Stimulated activated CD8-positive, alpha-beta memory T cell treated with anti-CD3 and anti-CD28 coated beads, Interleukin-15, amount 100 ng/mL, for 24 hours (primary cell): ENCODE measurements around the gene KRT72.

Experiments
- DNase-seq: peaks from one replicate; pipeline ENCODE4 v3.0.0-alpha.2; 2020; ENCODE audit warnings: low read depth

The KRT72 gene

DNA sequence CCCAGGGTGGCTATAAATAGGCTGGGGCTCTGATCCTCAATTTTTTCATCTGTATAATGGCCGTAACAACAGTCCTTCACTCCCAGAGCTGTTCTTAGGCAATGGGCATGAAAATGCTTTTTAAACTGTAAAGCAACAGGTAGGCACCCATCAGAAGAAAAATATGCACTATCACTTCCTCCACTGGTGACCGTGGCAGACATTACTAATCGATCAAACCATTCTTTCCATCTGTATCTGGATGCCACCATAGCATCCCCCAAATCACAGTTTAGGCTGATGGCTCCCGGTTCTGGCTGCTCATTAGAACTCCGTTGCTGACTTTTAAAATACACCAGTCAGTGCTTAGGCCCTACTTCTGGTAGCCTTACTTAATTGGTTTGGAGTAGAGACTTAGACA is 59.6 kb downstream of the KRT72 start:
- no peak for DNase-seq

DNA sequence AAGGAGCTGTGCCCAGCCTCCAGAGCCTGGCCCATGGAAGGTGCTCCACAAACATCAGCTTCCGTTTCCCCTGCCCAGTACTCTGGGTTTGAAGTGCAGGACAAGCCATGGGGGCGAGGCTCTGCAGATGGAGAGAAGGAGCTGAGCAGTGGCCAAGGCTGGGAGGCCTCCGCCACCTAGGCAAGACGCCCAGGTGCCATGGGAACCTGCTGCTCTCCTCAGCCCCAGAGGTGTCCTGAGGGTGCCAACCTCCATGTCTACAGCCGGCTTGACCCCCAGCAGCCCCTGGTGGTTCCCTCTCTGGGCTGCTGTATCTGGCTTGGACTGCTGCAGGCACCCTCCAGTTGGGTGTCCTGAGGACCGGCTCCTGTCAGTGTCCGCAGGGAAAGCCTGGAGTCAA is 60.7 kb downstream of the KRT72 start:
- no peak for DNase-seq

DNA sequence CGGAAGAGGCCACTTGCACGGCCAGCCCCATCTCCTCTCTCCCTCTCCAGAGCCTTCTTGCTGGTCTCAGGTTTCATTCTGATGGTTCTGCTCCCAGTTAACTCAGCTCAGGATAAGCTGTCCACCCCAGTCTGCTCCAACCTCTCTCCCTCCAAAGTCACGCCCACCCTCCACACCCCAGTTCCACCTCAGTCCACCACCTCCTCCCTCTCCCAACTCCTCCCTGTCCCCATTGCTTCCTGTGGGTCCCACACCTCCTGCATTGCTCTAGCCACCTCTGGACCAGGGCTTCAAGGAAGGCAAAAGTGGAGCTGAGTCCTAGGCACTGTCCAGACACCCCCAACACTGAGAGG is 61.5 kb downstream of the KRT72 start:
- no peak for DNase-seq

DNA sequence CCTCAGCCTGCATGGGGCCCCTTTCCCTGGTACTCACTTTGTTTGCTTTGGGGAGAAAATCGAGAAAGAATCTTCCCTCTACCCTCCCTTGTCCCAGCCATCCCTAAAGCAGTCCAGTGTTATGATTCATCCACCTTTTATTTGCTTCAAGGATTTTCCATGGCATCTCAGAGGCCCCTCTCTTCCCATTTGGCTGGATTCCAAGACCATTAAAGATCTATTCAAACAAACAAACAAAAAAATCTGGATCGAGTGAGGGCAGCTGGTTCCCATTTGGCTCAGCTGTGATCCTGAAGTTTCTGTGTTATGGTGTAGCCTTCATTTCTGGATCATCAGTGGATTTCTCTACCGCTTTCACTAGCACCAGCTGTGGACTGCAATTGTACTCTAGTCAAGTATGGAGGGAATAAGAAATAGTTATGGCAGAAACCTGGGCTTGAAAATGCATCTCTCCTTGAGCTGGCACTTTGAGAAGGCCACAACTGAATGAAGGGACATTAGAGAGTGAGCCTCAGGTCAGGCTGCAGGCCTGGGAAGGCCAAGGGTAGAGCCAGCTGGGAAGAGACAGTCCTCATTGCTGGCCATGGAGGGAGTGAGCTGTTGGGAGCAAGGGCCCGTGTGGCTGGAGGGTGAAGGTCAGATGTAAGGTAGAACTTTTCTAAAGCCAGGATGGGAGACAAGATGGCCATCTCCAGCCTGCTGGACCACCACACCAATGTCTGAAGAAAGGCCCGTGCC is 62.0 kb downstream of the KRT72 start:
- DNase-seq: no peak

DNA sequence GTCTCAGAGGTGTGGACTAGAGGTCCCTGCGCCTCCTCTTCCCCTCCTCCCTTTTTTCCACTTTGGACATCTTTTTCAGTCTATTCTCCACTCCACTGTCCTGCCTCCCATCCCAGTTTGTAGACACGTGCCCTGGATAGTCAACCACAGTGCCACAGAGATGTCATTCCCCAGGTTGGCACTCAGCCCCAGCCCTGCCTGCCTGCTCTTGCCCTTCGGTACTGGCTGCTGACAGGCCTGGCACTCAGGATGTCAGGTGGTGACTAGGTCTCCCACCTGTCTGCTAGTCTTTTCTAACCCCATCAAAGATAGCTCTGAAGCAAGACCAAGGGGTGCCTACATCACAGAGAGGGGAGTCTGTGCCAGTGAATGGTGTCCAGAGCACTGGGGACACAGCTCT is 64.2 kb downstream of the KRT72 start:
- DNase-seq: no peak
